NCI-H82 treated with DMSO at 0.1 percent for 48 hours (cell line): ENCODE measurements around the gene SLC35A5.

Experiments
- DNase-seq: peaks from one replicate; lab custom pipeline; 2025; ENCODE audit not compliant: unreplicated experiment; lab: John Stamatoyannopoulos, UW

Gene SLC35A5

DNA sequence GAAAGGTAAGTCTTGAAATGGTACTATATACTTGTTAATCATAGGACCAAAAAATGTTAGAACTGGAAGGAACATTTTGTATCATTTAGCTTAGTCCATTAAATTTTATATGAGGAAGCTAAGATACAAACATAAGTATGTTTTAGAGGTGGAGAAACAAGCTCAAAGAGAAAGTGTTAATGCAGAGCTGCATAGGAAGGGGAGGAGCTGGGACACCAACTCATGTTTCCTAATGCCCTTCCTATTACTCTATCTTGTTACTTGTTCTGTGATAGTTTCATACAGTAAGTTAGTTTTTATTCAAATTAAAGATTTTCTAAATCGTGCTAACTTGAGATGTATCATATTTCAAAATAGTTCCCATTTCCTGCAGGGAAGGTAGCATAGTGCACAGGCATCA, 7.4 kb downstream of the SLC35A5 start:
- DNase-seq, result no peak

- DNase-seq, result no peak
These were observed 10.9 kb downstream of the SLC35A5 start for GRCh38 chr3:112572701-112573100.

- DNase-seq, result no peak
These were observed 17.4 kb downstream of the SLC35A5 start for GRCh38 chr3:112579232-112579631.

DNA sequence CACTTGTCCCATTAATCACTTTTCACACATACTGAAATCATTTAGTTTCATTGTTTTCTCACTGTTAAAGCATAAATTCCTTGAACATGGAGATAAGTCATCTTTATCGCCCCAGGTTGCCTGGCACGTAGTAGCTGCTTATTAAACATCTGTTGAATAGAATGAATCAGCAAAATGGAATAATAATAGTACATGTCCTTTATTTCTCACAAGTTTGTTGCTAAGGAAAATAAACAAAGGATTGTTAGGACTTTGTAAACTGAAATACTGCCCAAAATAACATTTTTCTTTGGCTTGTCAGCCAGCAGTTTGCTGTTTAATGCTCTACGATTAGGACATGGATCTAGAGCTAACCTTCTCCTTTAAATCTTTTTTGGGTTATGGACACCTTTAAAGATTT, 17.9 kb downstream of the SLC35A5 start:
- DNase-seq, result no peak

- DNase-seq, result peak; percentile 4
These were observed 20.5 kb downstream of the SLC35A5 start for GRCh38 chr3:112582244-112582874.

- no peak for DNase-seq
These were observed 21.3 kb downstream of the SLC35A5 start for GRCh38 chr3:112583105-112583504.

- no peak for DNase-seq
These were observed 23.9 kb downstream of the SLC35A5 start for GRCh38 chr3:112585782-112586181.

GRCh38 chr3:112587336-112587735, 25.5 kb downstream of the SLC35A5 start:
- no peak for DNase-seq

GRCh38 chr3:112593258-112593657, 31.4 kb downstream of the SLC35A5 start:
- no peak for DNase-seq

DNA sequence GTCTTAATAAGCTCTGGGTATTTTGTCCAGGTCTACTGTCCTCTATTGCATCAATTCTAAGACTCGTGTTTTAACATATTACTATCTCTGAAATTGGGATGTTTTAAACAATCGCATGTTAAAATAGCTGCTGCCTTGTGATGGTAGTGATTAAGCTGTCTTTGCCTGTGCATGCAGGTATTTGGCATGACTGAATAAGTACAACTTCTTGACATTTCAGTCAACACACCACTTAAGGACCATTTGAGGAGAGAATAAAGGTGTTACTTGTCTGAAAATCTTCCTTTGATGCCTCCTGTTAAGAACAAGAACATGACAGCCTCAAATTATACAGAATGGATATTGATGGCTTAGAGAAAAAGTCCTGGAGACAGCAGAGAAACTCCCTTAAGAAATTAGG, 33.0 kb downstream of the SLC35A5 start:
- DNase-seq, result no peak

DNA sequence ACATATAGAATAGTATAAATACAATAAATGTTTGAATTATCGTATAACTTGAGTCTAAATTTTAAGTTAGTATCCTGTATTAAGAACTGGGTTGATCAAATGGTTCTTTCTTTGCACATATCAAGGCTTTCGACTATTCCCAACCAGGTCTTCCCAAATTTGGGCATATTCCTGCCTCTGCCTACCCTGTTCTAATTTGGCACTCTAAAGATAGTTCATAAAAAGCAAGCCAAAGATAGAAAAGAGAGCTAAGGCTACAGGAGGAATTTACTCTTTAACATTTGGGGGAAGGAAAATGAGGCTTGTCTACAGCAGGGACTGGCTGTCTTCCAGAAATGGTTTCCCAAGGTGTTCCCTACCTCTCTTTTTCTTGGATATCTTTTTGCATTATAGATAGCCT, 36.1 kb downstream of the SLC35A5 start:
- DNase-seq, result no peak

- no peak for DNase-seq
These were observed 36.9 kb downstream of the SLC35A5 start for GRCh38 chr3:112598731-112599130.

DNA sequence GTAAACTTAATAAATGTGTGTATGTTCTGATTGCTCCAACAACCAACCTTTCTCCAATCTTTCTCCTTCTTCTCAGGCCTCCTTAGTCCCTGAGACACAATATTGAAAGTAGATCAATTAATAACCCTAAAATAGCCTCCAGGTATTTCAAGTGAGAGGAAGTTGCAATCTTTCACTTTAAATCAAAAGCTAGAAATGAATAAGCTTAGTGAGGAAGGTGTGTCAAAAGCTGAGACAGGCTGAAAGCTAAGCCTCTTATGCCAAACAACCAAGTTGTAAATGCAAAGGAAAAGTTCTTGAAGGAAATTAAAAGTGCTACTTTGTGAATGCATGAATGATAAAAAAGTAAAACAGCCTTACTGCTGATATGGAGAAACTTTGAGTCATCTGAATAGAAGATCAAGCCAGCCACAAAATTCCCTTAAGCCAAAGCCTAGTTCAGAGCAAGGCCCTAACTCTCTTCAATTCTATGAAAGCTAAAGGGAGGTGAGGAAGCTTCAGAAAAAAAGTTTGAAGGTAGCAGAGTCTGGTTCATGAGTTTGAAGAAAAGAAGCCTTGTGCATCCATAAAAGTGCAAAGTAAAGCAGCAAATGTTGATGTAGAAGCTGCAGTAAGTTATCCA, 40.5 kb downstream of the SLC35A5 start:
- DNase-seq, result no peak

- no peak for DNase-seq
These were observed 42.7 kb downstream of the SLC35A5 start for GRCh38 chr3:112604536-112604935.

- no peak for DNase-seq
These were observed 43.4 kb downstream of the SLC35A5 start for GRCh38 chr3:112605285-112605684.

- DNase-seq, result no peak
These were observed 44.3 kb downstream of the SLC35A5 start for GRCh38 chr3:112606098-112606497.

DNA sequence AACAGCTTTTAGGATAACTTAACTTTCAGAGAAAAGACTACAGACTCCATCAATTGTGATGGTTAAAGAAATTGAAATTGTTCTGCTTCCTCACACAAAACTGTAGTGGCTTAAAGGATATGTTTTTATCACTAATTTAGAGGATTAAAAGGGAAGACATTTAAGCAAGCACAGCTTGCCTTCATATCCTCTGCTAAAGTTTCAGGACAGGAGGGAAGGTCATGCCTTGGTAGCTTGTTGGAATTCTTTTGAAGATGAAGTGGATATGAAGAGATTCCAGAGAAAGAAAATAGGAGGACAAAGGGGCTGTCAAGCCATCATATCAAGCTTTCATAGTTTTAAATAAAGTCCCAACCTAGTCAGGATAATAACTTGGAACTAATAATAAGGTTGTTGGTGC, 46.0 kb downstream of the SLC35A5 start:
- DNase-seq, result no peak

DNA sequence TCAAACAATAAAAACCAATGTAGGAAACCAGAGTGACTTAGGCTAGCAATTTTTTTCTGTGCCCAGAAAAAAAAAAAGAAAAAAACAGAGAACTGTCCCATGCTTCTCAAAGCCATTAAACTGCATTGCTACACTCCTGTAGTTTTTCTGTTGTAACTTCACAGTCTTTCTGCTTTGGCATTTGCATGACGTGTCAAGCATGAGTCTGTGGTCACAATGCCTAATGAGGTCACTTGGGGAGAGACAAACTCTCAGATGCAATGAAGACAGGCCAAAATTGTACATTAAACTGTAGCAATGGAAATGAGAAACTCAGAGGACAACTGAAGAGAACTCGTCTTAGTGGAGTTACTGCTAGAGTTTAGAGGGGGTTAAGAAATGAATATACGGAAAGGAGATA, 48.3 kb downstream of the SLC35A5 start:
- DNase-seq, result no peak

GRCh38 chr3:112611752-112612515, 50.1 kb downstream of the SLC35A5 start:
- DNase-seq, result no peak

GRCh38 chr3:112615989-112616731, 54.3 kb downstream of the SLC35A5 start:
- no peak for DNase-seq

DNA sequence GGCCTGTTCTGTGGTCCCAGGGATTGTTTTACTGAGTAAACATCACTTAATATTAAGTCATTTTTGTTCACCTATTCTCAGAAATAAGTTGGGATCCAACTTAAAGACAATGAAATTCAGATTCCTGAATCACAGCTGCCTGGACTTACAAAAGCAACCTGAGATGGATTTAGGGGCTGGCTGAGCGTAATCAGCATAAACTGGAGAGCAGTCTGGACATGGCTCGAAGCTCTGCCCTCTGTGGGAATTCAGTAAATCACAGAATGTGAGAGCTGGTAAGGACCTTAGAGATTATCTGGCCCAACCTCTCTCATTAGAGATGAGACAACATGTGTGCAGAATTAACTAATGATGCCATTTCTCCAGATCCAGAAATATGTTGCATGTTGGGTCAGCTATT, 55.4 kb downstream of the SLC35A5 start:
- no peak for DNase-seq

GRCh38 chr3:112619295-112619694, 57.5 kb downstream of the SLC35A5 start:
- no peak for DNase-seq
